K562 (cell line): Measurements from ENCODE around the gene TMA16.
"Not testable (repeated sequence)": the region's sequence is repeated elsewhere in the genome, so short reads cannot be mapped to it uniquely, and the experiment has no call there.

Experiments
- CTCF ChIP-seq, 3 experiments: IDR thresholded peaks in 2 of 3; conservative IDR thresholded peaks in 1 of 3; 2 replicates each; pipeline ENCODE4 v1.5.1; 2011 to 2012; ENCODE audit warnings: low read length in 3 of 3, mild to moderate bottlenecking in 3 of 3, control low read depth in 2 of 3, improper control_type of control experiment in 1 of 3, inconsistent platforms in 1 of 3, low read depth in 1 of 3, mixed read lengths in 1 of 3, moderate library complexity in 1 of 3; ENCODE audit not compliant: insufficient read depth in 2 of 3
- GATA2 ChIP-seq: sonication (generic); formaldehyde crosslinking; IDR thresholded peaks from 2 replicates; pipeline ENCODE4 v1.4.0; 2020; ENCODE audit warnings: mild to moderate bottlenecking, missing genetic modification reagents
- NFE2L1 ChIP-seq: fragments of 450-650 bp; IDR thresholded peaks from 2 replicates; pipeline ENCODE4 v1.6.1; 2016; ENCODE audit warnings: missing genetic modification characterization, low read depth, mild to moderate bottlenecking, missing compliant biosample characterization, moderate library complexity, borderline replicate concordance
- NKRF ChIP-seq: fragments of 450-650 bp; IDR thresholded peaks from 2 replicates; pipeline ENCODE4 v1.6.1; 2016; ENCODE audit warnings: borderline replicate concordance
- POLR2A ChIP-seq: fragments of 450-650 bp; conservative IDR thresholded peaks from 2 replicates; pipeline ENCODE4 v1.6.1; 2016
- SREBF1 ChIP-seq: fragments of 150-350 bp; IDR thresholded peaks from 2 replicates; pipeline ENCODE4 v1.6.1; 2014; ENCODE audit warnings: antibody characterized with exemption, low read depth, low read length, borderline replicate concordance
- ZNF717 ChIP-seq: fragments of 250-450 bp; sonication (Bioruptor Pico); IDR thresholded peaks from 2 replicates; pipeline ENCODE4 v1.5.0; 2021

- TF ChIP-seq CTCF (IDR thresholded peaks at IDR 0.05 in 2 of 3, conservative IDR thresholded peaks at IDR 0.05 in 1 of 3; ENCODE audit: insufficient read depth in 2 of 3, low read depth in 1 of 3, low read length in 3 of 3); POLR2A; NFE2L1 (tag); GATA2 (CRISPR knock-in tag); NKRF; ZNF717 (CRISPR knock-in tag); SREBF1: not testable (repeated sequence)
Measured at GRCh38 chr4:163447023-163447422, 47.5 kb upstream of the TMA16 start.
